ENCODE results near the gene RFXANK.
A peak's percentile ranks its signal among the peaks of the same experiment; 100 is the strongest.
"Not testable (repeated sequence)": the region's sequence is repeated elsewhere in the genome, so short reads cannot be mapped to it uniquely, and the experiment has no call there.

The RFXANK gene

GRCh38 chr19:19170053-19170872, 21.8 kb upstream of the RFXANK start, which contains the start of gene MEF2B:
Gene MEF2B, minus strand, starts transcription at chr19:19170263. Its CDS starts 19,528 bp downstream, at chr19:19150735.
- peak; percentile 83 for DNase-seq

DNA sequence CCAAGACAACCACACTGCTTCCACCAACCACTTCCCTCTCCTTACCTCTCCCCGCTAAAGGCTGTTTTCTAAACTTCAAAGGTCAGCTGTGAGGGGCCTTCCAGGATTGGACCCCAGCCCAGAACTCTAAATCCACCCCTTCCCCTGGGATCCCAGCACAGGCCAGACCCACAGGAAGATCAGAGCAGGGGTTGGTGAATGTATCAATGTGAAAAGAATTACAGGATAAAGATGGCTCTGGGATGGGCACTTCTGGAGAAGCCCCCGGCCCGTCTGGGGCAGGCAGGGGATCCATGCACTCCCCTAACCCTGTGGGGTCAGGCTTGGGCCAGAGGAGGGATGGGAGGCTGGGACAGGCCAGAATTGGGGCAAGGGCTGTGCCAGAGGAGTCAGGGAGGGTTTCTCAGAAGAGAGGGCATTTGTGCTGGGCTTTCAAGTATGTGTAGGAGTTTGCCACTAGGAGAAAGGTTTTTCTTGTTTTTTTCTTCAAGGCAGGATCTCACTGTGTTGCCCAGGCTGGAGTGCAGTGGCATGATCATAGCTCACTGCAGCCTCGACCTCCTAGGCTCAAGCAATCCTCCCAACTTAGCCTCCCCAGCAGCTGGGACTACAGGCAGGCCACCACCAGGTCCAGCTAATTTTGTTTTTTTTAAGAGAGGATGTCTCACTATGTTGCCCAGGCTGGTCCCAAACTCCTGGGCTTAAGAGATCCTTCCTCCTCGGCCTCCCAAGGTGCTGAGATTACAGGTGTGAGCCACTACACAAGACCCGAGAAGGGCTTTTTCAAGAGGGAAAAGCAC, 21.0 kb upstream of the RFXANK start:
- DNase-seq: no peak

DNA sequence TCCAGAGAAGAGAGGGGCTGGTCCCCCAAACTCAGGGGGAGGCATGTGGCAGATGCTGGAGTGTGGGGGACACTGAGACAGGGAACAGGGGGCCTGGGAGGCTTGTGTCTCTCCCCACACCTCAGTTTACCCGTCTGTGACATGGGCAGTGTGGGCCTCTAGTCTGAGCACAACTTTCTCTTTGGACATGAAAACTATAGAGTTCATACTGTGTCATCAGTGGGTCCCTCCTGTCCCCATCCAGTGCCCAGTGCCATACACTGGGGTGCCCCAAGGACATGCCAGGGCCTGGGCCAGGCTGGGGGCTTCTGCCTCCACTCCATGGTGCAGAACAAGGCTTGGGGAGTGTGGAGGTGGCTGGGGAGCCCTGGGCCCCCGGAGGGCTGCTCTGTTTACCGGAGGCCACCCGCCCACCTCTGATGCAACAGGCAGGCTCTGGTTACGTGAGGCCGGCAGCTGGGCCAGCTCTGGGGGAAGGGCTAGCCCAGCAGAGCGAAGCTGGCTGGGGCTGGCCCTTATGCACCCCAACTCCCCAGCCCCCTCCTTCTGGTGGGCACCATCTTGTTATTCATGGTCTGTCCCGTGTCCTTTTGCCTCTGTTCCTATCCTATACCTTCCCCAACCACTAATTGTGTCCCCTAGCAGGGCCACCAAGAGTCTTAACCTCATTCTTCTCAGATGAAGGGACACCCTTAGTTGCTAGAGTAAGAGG, 20.1 kb upstream of the RFXANK start:
- no peak for DNase-seq

DNA sequence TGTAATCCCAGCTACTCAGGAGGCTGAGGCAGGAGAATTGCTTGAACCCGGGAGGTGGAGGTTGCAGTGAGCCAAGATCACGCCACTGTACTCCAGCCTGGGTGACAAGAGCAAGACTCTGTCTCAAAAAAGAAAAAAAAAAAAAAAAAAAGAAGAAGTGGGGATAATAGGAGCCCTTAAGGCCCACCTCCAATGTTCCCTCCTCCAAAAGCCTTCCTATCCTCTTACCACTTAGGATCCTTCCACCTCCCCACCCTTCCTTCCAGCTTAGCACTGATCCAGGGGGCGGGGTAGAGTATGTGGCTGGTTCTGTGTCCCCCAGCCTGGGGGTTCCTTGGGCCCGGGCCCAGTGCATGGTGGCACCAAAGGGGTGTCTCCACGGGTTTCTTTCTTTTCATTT, 18.8 kb upstream of the RFXANK start:
- DNase-seq: not testable (repeated sequence)

DNA sequence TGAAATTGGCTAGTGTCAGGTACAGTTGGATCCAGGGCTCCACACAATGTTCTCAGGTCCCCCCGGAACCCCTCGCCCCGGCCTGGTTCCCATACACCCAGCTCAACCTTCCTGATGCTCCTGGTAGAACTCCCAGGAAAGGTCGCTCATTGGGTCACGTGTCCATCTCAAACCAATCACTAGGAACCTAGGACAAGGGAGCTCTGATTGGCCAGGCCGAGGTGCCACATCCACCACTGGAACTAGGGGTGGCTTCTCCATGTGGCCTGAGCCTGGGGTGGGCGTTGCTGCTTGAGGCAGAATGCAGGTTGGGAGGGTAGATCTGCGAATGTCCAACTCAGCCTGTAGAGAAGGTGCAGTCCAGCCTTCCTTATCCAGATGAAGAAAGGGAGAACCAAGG, 15.1 kb upstream of the RFXANK start:
- no peak for DNase-seq

- DNase-seq: no peak
Observed at GRCh38 chr19:19179548-19180441, 12.3 kb upstream of the RFXANK start.

DNA sequence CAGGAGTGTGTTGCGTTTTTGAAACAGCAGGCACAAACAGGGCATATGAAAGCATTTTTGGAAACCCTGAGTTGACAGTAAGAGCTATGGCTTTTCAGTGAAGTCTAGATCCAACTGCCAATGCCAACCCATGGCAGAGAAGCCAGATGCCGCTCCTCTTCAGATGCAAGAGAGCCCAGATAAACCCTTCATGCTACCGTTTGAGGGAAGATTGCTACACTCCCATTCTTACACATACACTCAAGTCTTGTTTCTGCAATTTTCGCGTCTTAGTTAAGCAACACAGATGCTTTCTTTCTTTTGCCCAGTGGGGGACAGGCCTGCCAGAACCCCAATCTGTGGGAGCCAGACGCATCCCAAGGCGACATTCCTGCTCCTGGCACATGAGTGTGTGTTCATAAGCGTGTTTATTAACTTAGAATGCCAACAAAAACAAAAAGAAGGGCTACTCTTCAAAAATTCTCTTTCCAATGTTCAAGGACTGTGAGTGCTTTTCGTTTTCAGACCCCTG, 10.5 kb upstream of the RFXANK start:
- DNase-seq: no peak

DNA sequence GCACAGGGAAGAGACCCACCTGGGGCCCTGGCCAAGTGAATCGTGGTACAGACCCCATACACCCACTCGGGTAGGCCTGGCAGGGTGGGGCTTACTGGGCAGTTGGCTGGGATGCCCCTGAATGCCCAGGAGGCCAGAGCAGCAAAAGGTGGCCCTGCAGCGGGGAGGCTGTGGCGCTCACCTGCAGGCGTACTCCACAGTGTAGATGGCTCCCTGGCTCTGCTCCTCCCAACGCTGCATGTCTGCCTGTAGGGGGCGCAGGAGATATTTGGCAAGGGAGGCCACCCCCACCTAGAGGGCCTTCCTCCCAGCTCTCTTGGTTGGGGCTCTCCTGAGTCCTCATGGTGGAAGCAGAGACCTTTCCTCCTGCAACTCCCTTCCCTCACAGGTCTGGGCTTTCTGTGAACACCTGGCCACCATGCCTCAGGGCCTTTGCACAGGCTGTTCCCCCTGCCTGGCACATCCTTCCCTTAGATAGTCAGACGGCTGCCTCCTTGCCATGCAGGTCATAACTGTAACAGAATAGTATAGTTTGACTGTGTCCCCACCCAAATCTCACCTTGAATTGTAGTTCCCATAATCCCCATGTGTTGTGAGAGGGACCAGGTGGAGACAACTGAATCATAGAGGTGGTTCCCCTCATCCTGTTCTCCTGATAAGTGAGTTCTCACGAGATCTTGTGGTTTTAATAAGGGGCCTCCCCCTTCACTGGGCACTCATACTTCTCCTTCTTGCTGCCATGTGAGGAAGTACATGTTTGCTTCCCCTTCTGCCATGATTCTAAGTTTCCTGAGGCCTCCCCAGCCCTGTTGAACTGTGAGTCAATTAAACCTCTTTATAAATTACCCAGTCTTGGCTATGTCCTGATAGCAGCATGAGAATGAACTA, 6.0 kb upstream of the RFXANK start:
- peak; percentile 72 for DNase-seq

- no peak for DNase-seq
Observed at GRCh38 chr19:19186742-19187141, 5.3 kb upstream of the RFXANK start.

- DNase-seq: no peak
Observed at GRCh38 chr19:19191768-19192077, 335 bp upstream of the RFXANK start.

DNA sequence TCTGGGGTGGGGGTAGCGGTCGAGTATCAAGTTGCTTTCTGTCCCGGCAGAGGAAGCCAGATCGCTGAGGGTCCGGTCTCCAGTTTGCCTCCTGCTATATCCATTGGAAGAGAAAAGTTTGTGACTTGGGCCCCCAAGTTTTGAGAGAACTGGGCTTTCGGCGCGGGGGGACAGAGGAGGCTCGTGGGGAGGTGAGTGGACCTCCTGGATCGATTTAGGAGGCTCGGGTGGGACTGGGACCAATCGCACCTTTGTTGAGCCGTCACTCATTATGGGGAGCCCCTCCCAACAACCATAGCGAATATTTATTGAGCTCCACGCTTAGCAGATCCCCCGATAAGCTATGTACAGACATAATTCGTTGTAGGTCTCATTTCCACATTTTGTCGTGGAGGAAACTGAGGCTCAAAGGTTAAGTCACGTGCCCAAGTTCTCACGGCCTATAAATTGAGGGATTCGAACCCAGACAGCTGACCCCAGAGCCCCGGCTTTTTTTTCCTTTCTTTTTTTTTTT, 909 bp downstream of the RFXANK start:
- no peak for DNase-seq

DNA sequence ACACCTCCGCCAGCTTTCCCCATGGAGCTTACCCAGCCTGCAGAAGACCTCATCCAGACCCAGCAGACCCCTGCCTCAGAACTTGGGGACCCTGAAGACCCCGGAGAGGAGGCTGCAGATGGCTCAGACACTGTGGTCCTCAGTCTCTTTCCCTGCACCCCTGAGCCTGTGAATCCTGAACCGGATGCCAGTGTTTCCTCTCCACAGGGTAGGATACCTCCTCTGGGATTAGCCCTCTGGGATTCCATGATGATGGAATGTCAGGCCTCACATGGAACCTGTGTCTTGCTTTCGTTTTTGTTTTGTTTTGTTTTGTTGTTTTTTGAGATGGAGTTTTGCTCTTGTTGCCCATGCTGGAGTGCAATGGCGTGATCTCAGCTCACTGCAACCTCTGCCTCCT, 1.9 kb downstream of the RFXANK start:
- DNase-seq: no peak

DNA sequence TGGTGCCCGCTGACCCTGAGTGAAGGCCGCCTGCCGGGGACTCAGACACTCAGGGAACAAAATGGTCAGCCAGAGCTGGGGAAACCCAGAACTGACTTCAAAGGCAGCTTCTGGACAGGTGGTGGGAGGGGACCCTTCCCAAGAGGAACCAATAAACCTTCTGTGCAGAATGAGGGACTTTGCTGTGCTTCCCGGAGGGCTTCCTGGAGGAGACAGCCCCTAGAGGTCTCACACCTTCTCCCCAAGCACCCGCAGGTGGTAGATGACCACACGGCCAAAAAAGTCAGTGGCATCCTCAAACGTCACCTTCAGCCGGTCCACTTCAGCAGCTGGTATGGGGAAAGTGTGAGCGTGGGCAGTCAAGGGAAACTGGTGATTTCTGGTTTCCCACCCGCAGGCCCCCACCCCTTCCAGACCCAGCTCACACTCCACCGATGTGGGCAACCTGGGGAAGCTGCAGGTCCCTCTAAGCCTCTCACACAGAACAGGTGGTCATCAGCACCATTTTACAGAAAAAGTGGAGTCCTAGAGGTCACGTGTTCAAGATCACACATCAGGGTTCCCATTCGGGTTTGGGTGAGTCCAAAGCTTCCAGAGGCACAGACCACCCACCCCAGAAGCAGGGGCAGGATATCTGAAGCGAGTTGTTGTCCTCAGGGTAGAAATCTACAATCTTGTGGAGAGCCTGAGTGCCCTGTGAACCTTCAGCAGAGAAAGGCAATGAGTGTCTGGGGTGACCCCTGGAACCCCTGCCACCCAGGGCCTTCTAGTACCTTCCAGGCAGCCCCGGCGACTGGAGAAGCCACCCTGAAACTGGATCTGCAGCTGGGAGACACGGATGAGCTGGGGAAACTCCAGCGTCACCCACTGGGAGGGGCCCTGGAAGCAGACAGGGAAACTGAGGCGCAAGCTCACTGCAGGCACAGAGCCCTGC, 9.9 kb downstream of the RFXANK start:
- no peak for DNase-seq

GRCh38 chr19:19202707-19203011, 10.6 kb downstream of the RFXANK start:
- no peak for DNase-seq

GRCh38 chr19:19203012-19203856, 11.2 kb downstream of the RFXANK start, which contains the start of gene NR2C2AP:
Gene NR2C2AP, minus strand, starts transcription at chr19:19203414. Its CDS starts 354 bp downstream, at chr19:19203060.
- peak; percentile 97 for DNase-seq

GRCh38 chr19:19204181-19204580, 12.1 kb downstream of the RFXANK start:
- no peak for DNase-seq

DNA sequence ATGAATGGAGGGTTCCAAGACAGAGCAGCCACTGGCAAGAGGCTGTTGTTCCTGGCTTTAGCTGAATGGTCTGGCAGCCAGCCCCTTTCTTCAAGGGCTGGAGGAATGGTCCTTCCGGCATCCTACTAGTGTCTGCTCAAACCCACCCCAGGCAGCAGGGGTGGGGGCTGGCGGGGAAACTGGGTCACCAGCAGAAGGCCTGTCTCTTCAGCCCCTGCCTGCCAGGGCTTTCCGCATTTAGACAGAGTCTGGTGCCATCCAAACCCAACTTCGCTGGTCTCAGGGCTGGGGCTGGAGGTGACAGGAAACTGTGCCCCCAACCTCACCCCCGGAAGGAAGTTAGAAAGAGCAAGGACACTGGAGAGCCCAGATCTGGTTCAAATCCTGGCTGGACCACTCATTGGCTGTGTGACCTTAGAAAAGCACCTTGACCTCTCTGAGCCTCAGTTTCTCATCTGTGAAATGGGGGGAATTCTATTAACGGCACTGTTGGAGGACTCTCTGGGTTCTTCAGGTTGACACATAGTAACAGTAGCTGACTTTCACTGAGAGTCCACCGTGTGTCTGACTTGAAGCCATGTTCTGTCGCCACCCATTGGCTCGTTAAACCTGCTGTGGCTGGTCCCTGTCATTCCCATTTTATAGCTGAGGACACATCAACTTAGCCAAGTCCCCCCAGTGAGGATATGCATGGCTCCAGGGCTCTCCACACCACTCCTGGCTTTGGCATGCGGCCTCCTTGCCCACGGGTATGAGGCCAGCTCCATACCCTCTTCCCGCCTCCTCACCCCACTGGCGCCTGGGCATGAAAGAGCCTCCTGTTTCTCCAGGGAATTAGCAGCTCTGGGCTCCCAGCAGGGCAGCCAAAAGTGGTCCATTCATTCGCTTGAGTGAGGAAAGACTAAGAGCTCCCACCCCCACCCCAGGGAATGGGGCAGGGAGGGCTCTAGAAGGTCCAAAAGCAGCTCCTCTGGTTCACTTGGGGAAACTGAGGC, 13.7 kb downstream of the RFXANK start:
- DNase-seq: no peak

DNA sequence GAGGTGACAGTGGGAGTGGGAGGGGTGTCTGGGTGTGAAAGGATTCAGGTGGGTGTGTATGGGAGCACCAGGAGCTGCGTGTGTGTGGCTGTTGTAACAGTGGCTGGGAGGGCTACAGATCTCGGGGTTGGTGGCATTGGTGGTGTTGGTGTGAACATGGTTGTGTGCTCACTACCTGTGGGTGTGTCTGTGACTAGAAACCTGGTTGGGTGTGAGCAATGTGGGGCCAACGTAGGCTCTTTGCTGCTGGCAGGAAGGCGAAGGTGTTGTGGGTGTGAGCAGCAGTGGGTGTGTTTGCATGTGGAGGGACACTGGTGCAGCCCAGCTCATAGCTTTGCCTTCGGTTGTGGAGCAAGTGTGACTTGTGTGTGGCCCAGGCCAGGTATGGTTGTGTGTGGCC, 14.9 kb downstream of the RFXANK start:
- DNase-seq: no peak
